Effector CD8-positive, alpha-beta T cell (primary cell): Measurements from ENCODE around the gene PAX5.
A peak's percentile ranks its signal among the peaks of the same experiment; 100 is the strongest.
"Not testable (repeated sequence)": the region's sequence is repeated elsewhere in the genome, so short reads cannot be mapped to it uniquely, and the experiment has no call there.

Experiments used
- DNase-seq: peaks from one replicate; lab custom pipeline; 2025; lab: John Stamatoyannopoulos, UW
- total RNA-seq, 4 experiments: gene quantifications; one replicate each; lab custom pipeline; 2026; lab: John Stamatoyannopoulos, UW

The PAX5 gene
- 0 to 0.18 (median 0.05) reads per million in 4 experiments for total RNA-seq

- no peak for DNase-seq
Measured at GRCh38 chr9:37033682-37034304, at the start of gene PAX5. Gene PAX5 (minus strand): TSS chr9:37034268. CDS start chr9:37034031, 237 bp downstream.

GRCh38 chr9:37083654-37084053, 49.6 kb upstream of the PAX5 start:
- DNase-seq: no peak

GRCh38 chr9:37082214-37082765, 48.2 kb upstream of the PAX5 start:
- DNase-seq: no peak

- DNase-seq: not testable (repeated sequence)
Measured at GRCh38 chr9:37081507-37081906, 47.4 kb upstream of the PAX5 start.

- DNase-seq: not testable (repeated sequence)
Measured at GRCh38 chr9:37080165-37080628, 46.1 kb upstream of the PAX5 start.

GRCh38 chr9:37079370-37080164, 45.5 kb upstream of the PAX5 start:
- DNase-seq: peak; percentile 89

GRCh38 chr9:37074790-37075189, 40.7 kb upstream of the PAX5 start:
- DNase-seq: not testable (repeated sequence)

DNA sequence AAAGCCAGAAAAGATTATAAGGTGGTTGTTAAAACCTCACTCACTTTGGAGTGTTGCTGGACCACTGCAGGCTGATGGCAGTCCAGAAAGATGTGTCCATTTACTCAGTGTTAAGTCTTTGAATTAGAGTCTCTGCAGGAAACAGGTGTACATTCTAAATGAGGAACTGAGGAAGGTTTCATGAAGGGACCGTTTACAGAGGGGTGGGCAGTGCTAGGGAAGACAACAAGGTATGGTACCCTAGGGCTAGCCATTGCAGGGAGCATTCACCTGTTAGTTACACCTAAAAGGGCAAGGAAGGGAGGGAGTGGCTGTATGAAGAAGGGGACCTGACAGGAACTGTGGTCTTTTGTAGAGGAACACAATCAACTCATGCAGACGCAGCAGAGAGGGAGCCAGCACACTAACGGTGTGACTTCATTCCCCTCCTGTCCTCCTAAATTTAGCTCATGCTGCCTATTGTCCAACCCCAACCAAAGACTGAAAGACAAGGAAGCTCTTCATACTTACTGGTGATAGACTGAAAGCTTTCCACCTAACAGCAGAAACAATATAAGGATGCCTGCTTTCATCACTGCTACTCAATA, 32.2 kb upstream of the PAX5 start:
- DNase-seq: no peak

DNA sequence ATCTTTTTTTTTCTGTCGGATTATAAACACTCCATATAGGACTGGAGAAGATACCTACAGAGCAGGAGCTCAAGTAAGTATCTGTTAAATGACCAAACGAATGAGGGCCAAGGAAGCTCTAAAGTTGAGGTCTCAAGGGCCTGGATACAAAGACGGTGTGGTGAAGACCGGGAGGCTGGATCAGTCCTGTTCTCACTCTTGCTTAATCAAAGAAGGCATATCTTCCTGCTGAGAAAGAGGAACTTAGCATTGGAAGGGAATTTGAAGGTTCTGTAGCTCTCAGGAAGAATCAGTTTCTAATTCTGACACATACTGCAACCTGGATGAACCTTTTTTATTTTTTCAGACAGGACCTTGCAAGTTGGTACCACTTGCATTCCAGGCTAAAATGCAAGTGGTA, 28.3 kb upstream of the PAX5 start:
- no peak for DNase-seq

DNA sequence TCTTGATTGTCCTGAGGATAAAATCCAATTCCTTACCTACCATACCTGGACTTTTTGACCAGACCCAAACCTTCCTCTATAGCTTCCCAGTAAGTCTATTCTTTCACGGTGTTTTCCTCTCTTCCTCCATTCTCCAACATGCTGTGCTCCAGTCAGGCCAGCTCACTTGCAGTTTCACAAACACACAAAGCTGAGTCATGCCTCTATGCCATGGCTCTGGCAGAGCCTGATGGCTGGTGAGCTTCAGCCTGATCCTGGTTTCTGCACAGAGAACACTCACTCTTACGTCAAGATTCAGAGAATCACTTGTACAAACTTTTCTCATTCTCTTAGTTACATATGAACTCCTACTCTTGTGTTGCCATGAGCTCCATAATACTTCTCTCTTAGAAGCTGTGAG, 27.7 kb upstream of the PAX5 start:
- no peak for DNase-seq

GRCh38 chr9:37060833-37061232, 26.8 kb upstream of the PAX5 start:
- DNase-seq: no peak

- no peak for DNase-seq
Measured at GRCh38 chr9:37056046-37056920, 22.2 kb upstream of the PAX5 start.

DNA sequence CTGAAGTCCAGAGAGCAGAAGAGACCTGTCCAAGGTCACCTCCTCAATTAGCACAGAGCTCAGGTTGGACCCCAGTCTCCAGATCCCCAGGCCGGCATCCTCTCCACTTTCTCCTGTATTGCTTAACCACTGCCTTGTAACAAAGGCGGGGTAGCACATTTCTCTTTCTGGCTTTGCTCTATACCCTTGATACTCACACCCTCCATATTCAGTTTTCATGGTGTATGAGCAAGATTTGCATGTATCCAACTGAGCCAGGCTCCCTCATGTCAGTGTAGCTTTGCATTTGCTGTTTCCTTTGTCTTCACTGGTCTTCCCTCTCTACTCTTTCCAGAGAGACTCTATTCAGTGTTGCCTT, 20.3 kb upstream of the PAX5 start:
- DNase-seq: not testable (repeated sequence)

DNA sequence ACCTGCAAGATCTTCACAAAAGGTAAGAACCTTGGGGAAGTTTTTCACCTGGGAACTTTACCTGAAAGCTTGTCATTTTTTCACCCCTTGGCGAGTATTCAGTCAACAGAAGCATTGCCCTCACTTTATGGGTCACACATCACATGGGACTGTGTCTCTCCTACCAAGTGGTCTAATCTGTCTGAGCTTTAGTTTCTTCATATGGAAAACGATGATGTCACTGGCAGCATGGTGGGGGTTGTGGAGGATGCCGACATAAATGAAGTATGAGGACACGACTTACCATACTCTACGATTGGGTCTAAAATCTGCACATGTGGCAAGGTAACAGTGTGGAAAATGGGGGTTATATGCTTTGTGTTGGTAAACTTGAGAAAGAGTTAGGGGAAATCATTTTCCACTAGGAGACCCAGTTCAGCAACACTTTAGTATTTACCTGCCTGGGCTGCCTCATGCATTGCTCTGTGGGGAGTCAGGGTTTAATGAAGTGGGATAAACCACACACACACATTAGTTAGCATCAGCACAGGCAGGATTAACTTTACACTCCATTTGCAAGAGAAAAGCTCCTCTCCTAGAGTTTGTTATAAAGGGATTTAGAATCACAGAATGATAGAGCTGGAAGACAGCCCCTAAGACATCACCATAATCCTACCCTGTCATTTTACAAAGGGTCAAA, 19.8 kb upstream of the PAX5 start:
- no peak for DNase-seq

GRCh38 chr9:37046683-37047082, 12.6 kb upstream of the PAX5 start:
- DNase-seq: no peak

DNA sequence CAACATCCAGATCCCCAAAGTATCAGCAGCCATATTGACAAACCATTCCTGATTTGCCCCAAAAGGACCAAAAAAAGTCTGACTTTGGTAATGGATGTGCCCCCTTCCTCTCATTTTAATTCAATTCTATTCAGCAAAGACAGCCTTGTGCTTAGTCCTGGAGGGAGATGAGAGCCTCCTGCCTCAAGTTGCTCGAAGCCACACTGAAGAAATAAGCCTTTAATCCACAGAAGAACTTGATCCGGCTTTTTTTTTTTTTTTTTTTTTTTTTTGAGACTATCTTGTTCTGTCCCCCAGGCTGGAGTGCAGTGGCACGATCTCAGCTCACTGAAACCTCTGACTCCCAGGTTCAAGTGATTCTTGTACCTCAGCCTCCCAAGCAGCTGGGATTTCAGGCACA, 8.4 kb upstream of the PAX5 start:
- DNase-seq: no peak

GRCh38 chr9:37040508-37041127, 6.5 kb upstream of the PAX5 start:
- DNase-seq: no peak

DNA sequence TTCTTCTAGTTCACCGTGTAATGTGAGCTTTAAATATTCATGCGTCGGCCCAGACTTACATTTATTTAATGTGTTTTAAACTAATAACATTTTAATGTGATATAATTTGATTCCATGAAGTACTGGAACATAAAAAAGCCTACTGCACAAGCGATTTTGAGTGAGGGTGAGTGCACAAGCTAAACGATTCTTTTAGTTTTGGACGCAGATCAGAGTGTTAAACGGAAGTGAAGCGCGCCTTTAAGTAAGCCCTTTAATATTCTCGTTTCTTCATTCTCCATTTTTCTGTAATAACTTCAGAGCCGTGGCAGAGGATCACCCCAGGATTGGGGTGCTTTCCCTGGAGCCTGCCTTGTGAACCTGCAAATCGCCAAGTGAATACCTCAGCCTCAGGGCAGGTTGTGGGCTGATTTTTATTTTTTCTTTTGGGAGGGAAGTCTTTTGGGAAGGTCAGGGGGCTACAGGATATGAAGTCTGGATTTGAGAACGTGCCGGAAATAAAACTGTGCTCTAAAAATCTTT, 4.9 kb upstream of the PAX5 start:
- DNase-seq: no peak

DNA sequence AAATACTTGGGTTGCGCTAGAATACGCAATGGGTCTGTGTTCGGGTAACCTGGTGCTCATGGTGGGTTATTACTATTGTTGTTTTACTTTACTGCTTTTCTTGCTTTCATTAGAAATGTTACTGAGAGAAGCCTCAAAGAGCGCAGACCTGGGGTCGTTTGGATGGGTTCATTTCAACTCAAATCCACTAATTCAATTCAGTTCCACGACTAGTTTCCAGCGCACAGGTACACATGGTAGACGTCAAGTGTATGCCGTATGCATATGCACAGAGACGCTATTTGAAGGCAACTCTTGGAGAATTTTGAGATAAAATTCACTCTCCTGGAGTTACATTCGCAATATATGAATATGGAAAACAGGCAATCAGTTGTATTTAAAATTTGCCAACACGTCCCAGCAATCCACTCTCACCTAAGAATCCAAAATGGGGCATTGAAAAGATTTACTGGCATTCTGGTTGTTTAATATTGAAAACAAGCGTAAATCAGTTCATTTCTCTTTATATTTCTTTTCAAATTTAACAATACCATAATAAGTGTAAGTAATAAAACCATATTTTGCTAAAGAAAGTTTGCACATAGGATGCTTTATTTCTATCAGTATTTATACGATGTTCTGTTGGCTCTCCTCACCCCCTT, 4.4 kb upstream of the PAX5 start:
- DNase-seq: no peak
